ENCODE results near the gene LMO7.
A peak's percentile ranks its signal among the peaks of the same experiment; 100 is the strongest.
"Not testable (repeated sequence)": the region's sequence is repeated elsewhere in the genome, so short reads cannot be mapped to it uniquely, and the experiment has no call there.

Gene LMO7

DNA sequence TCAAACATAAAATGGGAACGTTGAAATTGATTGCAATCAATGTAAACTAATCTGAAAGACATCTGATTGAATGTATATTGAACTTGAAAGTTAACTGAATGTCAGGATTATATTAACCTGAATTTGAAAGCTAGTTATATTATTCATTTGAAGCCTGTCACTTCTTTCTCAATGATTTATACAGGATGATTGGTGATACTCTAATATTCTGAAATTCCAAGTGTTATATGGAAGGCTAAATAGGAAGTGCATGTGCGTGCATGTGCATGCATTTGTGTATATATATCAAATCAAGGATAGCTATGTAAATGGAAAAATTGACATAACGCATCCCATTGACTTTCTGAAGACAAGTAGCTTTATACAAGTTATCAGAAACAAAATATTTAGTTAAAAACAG lies 143.3 kb downstream of the LMO7 start:
- DNase-seq, result no peak
- intact Hi-C loops (cut with DNase I; ENCODE audit: low total_unique reads), result no loop called here
- Histone ChIP-seq H3K4me1 (no peaks in the 10 kb centered on the region), H3K27ac (no peak overlapping the region), H3K9me3 (peaks cover 0 to 13% (median 3%) of the 10 kb centered on the region in 3 donors), H3K36me3 (peaks cover 0 to 9% (median 0%) of the 10 kb centered on the region in 3 donors), H3K27me3 (no peaks in the 10 kb centered on the region), H3K4me3 (no peak overlapping the region)
- TF ChIP-seq, protein P1, sequence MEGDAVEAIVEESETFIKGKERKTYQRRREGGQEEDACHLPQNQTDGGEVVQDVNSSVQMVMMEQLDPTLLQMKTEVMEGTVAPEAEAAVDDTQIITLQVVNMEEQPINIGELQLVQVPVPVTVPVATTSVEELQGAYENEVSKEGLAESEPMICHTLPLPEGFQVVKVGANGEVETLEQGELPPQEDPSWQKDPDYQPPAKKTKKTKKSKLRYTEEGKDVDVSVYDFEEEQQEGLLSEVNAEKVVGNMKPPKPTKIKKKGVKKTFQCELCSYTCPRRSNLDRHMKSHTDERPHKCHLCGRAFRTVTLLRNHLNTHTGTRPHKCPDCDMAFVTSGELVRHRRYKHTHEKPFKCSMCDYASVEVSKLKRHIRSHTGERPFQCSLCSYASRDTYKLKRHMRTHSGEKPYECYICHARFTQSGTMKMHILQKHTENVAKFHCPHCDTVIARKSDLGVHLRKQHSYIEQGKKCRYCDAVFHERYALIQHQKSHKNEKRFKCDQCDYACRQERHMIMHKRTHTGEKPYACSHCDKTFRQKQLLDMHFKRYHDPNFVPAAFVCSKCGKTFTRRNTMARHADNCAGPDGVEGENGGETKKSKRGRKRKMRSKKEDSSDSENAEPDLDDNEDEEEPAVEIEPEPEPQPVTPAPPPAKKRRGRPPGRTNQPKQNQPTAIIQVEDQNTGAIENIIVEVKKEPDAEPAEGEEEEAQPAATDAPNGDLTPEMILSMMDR (IDR thresholded peaks at IDR 0.05), result no peak

DNA sequence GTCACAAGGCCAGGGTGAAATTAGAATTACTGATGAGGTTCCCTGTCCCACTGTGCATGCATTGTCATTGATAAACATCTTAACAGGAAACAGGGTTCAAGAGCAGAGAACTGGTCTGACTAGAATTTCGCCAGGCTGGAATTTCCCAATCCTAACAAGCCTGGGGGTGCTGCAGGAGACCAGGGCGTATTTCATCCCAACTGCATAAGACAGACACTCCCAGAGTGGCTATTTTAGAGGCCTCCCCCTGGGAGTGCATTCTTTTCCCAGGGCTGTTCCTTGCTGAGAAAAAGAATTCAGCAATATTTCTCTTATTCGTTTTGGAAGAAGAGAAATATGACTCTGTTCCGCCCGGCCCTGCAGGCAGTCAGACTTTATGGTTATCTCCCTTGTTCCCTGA lies 144.0 kb downstream of the LMO7 start:
- H3K4me1 ChIP-seq; H3K27me3 ChIP-seq; H3K36me3 ChIP-seq; DNase-seq; H3K4me3 ChIP-seq; intact Hi-C loops (cut with DNase I; ENCODE audit: low total_unique reads); H3K27ac ChIP-seq: not testable (repeated sequence)
- peaks cover 0 to 13% (median 3%) of the 10 kb centered on the region in 3 donors for H3K9me3 ChIP-seq

DNA sequence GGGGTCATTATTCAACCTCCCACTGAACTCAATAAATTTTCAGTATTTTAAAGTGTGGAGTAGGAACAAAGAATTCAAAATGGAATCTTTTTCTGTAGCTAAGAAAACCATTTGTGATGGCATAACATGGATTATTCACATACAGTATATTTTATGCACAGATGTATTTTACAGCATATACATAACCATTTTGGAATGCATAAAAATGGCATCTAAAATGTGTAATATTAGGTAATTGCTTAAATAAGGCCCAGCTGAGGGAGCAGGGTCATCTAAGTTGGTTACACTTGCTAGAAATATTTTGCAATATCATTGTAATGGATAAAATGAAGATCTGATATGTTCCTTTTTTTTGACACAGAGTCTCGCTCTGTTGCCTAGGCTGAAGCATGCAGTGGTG lies 146.9 kb downstream of the LMO7 start:
- Histone ChIP-seq H3K27me3 (no peaks in the 10 kb centered on the region), H3K4me3 (no peak overlapping the region), H3K27ac (no peak overlapping the region), H3K9me3 (peaks cover 0 to 13% (median 3%) of the 10 kb centered on the region in 3 donors), H3K36me3 (peaks cover 0 to 9% (median 0%) of the 10 kb centered on the region in 3 donors), H3K4me1 (peaks cover 0 to 26% (median 7%) of the 10 kb centered on the region in 4 donors)
- TF ChIP-seq, protein P1 (IDR thresholded peaks at IDR 0.05), result no peak
- intact Hi-C loops (cut with DNase I; ENCODE audit: low total_unique reads), result no loop called here
- no peak for DNase-seq

DNA sequence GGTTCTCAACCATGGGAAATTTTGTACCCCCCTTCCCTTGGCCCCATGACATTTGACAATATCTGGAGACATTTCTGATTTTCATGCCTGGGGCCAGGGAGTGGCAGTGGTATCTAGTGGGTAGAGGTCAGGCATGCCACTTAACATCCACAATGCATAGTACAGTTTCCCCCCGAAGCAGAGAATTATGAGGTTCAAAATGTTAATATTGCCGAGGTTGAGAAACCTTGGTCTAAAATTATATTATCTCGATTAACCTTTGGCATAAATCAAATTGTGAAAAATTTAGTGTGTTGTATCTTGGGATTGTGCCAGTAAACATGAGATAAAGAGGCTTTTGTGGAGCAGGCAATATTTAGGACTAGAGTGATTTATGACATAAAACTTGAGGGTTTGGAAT lies 147.9 kb downstream of the LMO7 start:
- Histone ChIP-seq H3K4me3 (no peak overlapping the region), H3K4me1 (peaks cover 0 to 36% (median 16%) of the 10 kb centered on the region in 4 donors), H3K27me3 (no peaks in the 10 kb centered on the region), H3K36me3 (peaks cover 0 to 9% (median 0%) of the 10 kb centered on the region in 3 donors), H3K9me3 (peaks cover 0 to 13% (median 3%) of the 10 kb centered on the region in 3 donors), H3K27ac (no peak overlapping the region)
- intact Hi-C loops (cut with DNase I; ENCODE audit: low total_unique reads), result no loop called here
- DNase-seq, result no peak
- TF ChIP-seq, protein P1 (IDR thresholded peaks at IDR 0.05), result no peak

DNA sequence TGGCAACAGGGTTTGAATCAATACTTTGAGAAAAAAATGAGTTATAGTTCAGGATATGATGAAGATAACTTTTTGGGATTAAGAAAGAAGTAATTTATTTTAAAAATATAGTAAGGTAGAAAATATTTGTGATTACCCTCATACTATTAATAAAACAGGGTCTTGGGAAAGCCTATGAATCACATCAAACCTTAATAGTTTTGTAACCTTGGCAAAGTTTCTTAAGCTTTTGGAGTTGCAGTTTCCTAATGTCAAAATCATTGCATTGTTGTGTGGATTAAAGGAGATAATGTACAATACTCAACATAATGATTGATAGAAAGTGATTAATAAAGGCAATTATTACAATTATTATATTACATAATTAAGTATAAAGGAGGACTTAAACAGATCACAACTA lies 149.0 kb downstream of the LMO7 start:
- TF ChIP-seq, protein P1 (IDR thresholded peaks at IDR 0.05), result no peak
- Histone ChIP-seq H3K36me3 (peaks cover 0 to 4% (median 0%) of the 10 kb centered on the region in 3 donors), H3K4me3 (no peak overlapping the region), H3K27me3 (no peaks in the 10 kb centered on the region), H3K4me1 (peaks cover 0 to 47% (median 27%) of the 10 kb centered on the region in 4 donors), H3K9me3 (peaks cover 0 to 10% (median 0%) of the 10 kb centered on the region in 3 donors), H3K27ac (no peak overlapping the region)
- intact Hi-C loops (cut with DNase I; ENCODE audit: low total_unique reads), result no loop called here
- DNase-seq, result no peak

DNA sequence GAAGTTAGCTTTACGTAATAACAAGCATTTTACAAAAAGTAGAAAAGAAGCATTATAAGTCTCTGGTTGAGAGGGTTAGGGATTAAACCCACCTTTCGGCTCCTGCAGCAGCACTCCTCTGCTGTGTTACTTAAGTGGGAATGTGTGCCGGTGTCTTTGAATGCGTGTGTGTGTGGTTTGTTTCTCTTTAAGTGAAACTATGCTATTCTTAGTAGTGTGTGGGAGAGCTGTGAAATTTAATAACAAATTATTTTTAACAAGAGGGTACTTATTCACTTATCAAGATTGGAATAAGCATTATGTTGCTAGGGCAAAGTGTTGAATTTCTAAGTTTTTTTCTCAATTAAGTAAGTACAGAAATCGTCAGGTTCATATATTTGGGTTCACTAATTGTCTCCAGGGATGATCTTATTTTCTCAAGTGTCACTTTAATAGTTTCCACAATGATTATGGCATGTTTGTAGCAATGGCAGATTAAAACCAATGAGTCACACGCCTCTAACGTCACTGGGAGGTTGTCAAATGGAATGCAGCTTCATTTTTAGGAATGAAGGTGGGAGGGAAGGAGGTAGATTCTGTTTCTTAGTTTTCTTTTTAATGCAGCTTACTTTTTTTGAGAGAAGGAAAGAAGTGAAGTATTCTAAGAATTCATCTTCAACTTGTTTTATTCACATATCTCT lies 151.3 kb downstream of the LMO7 start:
- no peaks in the 10 kb centered on the region for H3K27me3 ChIP-seq
- H3K9me3 ChIP-seq, result peaks cover 0 to 4% (median 0%) of the 10 kb centered on the region in 3 donors
- intact Hi-C loops (cut with DNase I; ENCODE audit: low total_unique reads), result no loop called here
- H3K27ac ChIP-seq, result peak overlapping the region in 1 of 2 donors; percentile 54
- no peak for DNase-seq
- peaks cover 0 to 52% (median 31%) of the 10 kb centered on the region in 4 donors for H3K4me1 ChIP-seq
- H3K4me3 ChIP-seq, result no peak overlapping the region
- peaks cover 0 to 2% (median 0%) of the 10 kb centered on the region in 3 donors for H3K36me3 ChIP-seq
- TF ChIP-seq, protein P1 (IDR thresholded peaks at IDR 0.05), result no peak

Measured in tibial artery (tissue), 4 donors.